Cardiac muscle cell (in vitro differentiated cells and primary cell): ENCODE data around the gene RPL3. TPM values are rescaled to one million over a fixed set of nuclear protein-coding genes. Genes with fewer than 3 reads are reported as not detected.

ENCODE experiments used
- DNase-seq, 2 donors: peaks; one replicate each; pipeline versions ENCODE4 v3.0.0 to v3.0.0-alpha.2; 2010 to 2017; ENCODE audit warnings: low read depth in 1 of 2, low spot score in 1 of 2
- H3K27ac ChIP-seq: fragments of 200-600 bp; sonication (generic); 2 replicates; pipeline ENCODE4 v1.5.1; 2016
- H3K27me3 ChIP-seq: fragments of 200-600 bp; sonication (generic); 2 replicates; pipeline ENCODE4 v1.6.0; 2016; ENCODE audit warnings: control low read depth
- H3K36me3 ChIP-seq: fragments of 200-600 bp; sonication (generic); 2 replicates; pipeline ENCODE4 v1.5.1; 2016; ENCODE audit warnings: control low read depth
- H3K4me1 ChIP-seq: fragments of 200-600 bp; sonication (generic); 2 replicates; pipeline ENCODE4 v1.8.1; 2017; ENCODE audit warnings: low read depth, mild to moderate bottlenecking, mixed run types
- H3K4me3 ChIP-seq: fragments of 200-600 bp; sonication (generic); 2 replicates; pipeline ENCODE4 v1.5.1; 2016; ENCODE audit warnings: mild to moderate bottlenecking
- H3K9me3 ChIP-seq: fragments of 200-600 bp; sonication (generic); 2 replicates; pipeline ENCODE4 v1.5.1; 2017; ENCODE audit warnings: low read depth, mild to moderate bottlenecking, control low read depth
- polyA plus RNA-seq: library from polyadenylated mRNA; unstranded; fragments of >200 nt; fragmentation: Nextera tagmentation; extraction: Ambion mirVana; gene quantifications from 2 replicates; pipeline ENCODE4 v1.2.1, GENCODE V29; 2016
- total RNA-seq: library from RNA; depleted of rRNA; stranded (reverse); fragments of >200 nt; gene quantifications from 2 replicates; pipeline ENCODE4 v1.2.3, GENCODE V29; 2016
- TF ChIP-seq, protein P1 (sequence below): IDR thresholded peaks from 2 replicates; pipeline ENCODE4 v1.5.1; 2012; ENCODE audit warnings: low read depth, mild to moderate bottlenecking, low read length

Gene RPL3
- total and polyA plus RNA-seq, 2 experiments from 2014 or later = 1,107 to 2,304 TPM

DNA sequence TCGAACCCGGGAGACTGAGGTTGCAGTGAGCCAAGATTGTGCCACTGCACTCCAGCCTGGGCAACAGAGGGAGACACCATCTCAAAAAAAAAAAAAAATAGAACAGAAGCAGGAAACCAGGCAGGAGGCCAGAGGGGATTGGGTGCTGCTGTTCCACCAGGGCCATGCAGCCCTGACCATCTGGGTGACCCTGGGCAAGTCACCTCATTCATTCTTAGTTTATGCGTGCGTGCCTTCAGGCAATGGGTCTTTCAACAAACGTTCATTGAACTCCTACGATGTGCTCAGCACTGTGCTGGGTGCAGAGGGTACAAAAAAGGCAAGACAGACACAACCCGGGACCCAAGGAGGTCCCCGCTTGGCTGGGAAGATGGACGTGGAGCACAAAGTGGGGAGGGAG is 18.3 kb downstream of the RPL3 start:
- DNase-seq = no peak
- Histone ChIP-seq H3K9me3 (no peaks in the 10 kb centered on the region), H3K4me1 (peaks cover 15% of the 10 kb centered on the region), H3K4me3 (no peak overlapping the region), H3K36me3 (no peaks in the 10 kb centered on the region), H3K27ac (no peak overlapping the region), H3K27me3 (no peaks in the 10 kb centered on the region)
- TF ChIP-seq, protein P1, sequence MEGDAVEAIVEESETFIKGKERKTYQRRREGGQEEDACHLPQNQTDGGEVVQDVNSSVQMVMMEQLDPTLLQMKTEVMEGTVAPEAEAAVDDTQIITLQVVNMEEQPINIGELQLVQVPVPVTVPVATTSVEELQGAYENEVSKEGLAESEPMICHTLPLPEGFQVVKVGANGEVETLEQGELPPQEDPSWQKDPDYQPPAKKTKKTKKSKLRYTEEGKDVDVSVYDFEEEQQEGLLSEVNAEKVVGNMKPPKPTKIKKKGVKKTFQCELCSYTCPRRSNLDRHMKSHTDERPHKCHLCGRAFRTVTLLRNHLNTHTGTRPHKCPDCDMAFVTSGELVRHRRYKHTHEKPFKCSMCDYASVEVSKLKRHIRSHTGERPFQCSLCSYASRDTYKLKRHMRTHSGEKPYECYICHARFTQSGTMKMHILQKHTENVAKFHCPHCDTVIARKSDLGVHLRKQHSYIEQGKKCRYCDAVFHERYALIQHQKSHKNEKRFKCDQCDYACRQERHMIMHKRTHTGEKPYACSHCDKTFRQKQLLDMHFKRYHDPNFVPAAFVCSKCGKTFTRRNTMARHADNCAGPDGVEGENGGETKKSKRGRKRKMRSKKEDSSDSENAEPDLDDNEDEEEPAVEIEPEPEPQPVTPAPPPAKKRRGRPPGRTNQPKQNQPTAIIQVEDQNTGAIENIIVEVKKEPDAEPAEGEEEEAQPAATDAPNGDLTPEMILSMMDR = no peak

DNA sequence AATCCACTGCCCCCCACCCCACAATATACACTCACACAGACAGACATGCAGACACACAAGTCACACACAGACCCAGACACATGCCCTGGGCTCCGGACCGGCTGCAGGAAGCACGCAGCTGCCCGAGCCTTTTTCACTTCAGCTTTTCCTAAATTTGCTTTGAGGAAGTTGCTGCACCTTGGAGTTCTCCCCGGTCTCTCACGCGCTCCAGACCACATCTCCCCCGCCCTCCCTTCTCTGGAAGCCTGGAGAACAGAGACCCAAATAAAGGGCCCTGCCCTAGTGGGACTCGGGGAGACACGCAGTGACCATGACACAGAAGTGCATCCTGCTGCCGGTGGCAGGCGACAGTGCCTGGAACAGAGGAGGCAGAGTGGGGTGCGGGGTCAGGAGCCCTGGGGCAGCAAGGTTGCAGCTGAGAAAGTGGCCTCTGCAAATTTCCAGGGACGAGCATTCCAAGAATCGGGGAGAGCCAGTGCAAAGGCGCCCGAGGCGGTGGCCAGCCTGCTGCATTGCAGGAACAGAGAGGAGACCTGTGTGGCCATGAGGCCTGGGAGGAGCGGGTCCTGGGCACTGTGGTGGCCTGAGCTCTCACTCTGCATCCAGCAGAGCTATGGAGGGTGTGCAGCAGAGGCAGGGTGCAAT is 19.1 kb downstream of the RPL3 start:
- Histone ChIP-seq H3K4me1 (peaks cover 15% of the 10 kb centered on the region), H3K9me3 (no peaks in the 10 kb centered on the region), H3K27ac (no peak overlapping the region), H3K27me3 (no peaks in the 10 kb centered on the region), H3K36me3 (no peaks in the 10 kb centered on the region), H3K4me3 (no peak overlapping the region)
- TF ChIP-seq, protein P1 = no peak
- peak in 1 of 2 donors; percentile 32 for DNase-seq

DNA sequence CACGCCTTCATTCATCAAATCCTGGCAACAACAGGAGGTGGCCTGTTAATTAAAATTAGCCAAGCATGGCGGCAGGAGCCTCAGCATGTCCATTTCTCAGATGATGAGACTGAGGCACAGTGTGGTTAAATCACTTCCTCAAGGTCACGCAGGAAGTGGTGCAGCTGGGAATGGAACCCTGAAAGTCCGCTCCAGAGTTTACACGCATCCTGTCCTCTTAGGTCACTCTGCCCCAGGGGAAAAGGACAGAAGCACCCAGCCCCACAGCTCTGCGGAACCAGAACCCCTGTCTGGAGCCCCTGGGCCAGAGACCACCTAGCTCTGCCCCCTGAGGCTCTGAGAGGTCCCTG is 19.6 kb downstream of the RPL3 start:
- TF ChIP-seq, protein P1 = no peak
- Histone ChIP-seq H3K36me3 (no peaks in the 10 kb centered on the region), H3K4me3 (no peak overlapping the region), H3K4me1 (peaks cover 15% of the 10 kb centered on the region), H3K9me3 (no peaks in the 10 kb centered on the region), H3K27ac (no peak overlapping the region), H3K27me3 (no peaks in the 10 kb centered on the region)
- DNase-seq = no peak

DNA sequence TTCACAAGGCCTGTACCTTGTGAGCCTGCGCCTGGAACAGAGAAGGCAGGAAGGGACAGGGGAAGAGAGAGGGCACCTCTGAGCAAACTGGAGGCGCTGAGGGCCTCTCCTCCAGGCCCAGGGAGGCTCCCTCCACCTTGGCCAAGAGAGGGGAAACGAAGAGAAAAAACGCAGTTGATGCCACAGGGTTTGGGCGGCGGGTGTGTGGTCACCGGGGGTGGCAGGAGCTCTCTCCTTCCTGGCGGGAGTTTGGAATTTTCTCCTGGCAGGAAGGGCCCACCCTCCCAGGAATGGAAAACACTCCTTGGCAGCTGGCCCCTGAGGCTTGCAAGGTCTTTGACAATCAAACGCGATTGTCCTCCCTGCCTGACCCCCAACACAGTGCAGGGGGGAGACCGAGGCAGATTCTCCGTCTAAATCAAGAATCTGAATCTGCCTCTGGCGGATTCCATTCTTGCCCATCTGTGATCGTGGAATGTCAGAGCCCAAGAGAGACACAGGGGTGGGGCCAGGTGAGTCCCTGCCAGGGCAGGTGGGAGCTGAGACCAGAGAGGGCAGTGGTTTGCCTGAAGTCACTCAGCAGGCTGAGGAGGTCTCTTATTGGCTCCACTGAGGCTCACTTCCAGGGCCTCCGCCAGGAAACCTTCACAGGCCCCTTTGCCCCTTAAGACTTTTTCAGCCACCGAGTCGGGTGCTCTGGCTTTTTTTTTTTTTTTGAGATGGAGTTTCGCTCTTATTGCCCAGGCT is 21.0 kb downstream of the RPL3 start:
- no peak for DNase-seq
- peak overlapping the region; percentile 62 for H3K27ac ChIP-seq

DNA sequence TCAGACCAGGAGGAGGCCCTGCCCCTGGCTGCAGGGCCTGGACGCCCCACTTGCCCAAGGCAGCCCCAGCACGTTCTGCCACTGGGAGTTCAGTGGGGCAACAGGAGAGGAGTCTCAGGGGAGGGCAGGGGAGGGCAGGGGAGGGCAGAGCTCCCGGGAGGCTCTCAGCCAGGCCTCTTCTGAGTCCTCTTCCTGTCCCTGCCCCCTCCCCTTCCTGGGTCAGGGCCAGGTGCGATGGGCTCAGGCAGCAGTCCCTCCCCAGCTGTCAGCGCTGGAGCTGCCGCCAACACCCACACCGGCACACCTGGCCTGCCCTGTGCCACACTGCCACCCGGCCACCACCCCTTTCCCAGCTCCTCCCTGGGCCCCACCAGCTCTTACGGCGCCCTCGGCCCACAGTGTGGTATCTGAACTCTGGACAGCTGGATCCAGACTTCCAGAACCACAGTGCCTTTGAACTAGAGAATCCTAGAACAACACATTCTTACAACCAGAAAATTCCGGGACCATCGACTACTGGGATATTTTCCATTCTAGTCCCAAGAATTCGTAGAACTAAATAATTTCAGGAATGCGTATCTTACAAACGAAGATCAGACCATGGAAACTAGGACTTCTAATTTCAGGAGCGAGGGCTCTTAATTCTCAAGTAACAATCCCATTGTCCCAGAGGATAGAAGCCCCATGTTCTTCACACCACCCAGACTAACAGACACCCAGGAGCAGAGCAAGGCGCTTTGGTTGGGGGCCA is 21.8 kb downstream of the RPL3 start:
- Histone ChIP-seq H3K4me1 (peaks cover 15% of the 10 kb centered on the region), H3K27me3 (no peaks in the 10 kb centered on the region), H3K36me3 (no peaks in the 10 kb centered on the region), H3K4me3 (no peak overlapping the region), H3K9me3 (no peaks in the 10 kb centered on the region), H3K27ac (peak overlapping the region; percentile 62)
- no peak for DNase-seq
- TF ChIP-seq, protein P1 = no peak

More for the DNA sequence above, 21.0 kb downstream of the RPL3 start:
- TF ChIP-seq, protein P1 = no peak
- Histone ChIP-seq H3K4me1 (peaks cover 15% of the 10 kb centered on the region), H3K36me3 (no peaks in the 10 kb centered on the region), H3K27me3 (no peaks in the 10 kb centered on the region), H3K4me3 (no peak overlapping the region), H3K9me3 (no peaks in the 10 kb centered on the region)
